Measurements from ENCODE around the gene HVCN1.
"Not testable (repeated sequence)": the region's sequence is repeated elsewhere in the genome, so short reads cannot be mapped to it uniquely, and the experiment has no call there.

HVCN1 gene

DNA sequence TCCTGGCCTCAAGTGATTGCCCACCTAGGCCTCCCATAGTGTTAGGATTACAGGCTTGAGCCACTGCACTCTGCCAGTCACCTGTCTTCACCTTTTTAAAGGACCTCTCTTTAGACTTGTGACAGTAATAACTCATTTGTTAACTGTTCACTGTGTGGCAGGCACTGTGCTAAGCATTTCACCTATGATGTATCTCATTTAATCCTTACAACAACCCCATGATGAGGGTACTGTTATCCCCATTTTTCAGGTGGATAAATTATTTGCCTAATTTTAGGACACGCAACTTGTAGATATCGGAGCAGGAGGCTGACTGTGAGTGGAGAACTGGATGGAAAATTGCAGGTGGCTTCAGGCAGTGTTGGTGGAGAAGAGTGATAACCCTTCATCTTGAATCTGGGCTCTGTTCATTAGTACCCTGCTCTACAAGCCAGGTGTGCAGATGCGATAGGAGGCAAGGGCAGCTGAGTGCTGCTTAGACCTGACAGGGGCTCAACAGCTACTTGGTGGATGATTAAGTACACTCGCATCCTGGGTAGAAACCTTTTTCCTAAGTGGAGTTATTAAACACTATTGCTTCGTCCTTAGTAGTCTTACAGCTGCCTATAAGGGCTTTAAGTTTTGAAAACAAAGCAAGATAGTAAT, 72.3 kb downstream of the HVCN1 start:
- DNase-seq (ENCODE audit: low read depth): no peak

- no peak for DNase-seq (ENCODE audit: low read depth)
These were observed 73.7 kb downstream of the HVCN1 start for GRCh38 chr12:110615171-110615570.

DNA sequence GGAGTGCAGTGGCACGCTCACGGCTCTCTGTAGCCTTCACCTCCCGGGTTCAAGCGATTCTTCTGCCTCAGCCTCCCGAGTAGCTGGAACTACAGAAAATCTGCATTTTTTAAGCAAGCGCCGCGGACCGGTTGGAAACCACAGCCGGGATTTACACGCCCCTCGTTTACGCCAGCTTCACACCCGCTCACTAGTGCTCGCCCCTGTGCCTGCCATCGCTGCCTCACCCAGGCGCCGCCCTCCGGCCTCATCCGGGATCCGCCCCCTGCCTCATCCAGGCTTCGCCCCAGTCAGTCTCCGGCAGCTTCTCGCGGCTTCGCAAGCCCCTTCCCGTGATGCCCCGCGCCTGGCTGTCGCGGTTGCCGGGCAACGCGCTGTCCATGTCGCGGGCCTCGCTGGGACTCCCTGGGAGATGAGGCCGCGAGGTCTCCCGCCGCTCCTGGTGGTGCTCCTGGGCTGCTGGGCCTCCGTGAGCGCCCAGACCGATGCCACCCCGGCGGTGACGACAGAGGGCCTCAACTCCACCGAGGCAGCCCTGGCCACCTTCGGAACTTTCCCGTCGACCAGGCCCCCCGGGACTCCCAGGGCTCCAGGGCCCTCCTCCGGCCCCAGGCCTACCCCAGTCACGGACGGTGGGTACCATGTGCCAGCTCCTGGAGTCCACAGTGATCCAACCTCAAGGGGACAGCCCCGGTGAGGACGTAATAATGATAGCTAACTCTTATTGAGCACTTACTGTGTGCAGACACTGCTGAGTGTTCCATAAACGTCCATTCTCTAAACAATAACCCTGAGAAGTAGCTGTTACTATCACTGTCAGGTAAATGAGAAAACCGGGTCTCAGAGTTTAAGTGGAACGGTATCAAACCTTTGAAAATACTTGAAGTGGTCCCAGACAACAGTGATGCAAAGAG, 74.9 kb downstream of the HVCN1 start, which contains the start of gene TCTN1:
TCTN1 (plus strand) TSS at position 359 of the 914 bp plus-strand sequence; CDS start at position 413, 54 bp downstream.
- peak; percentile 88 for DNase-seq (ENCODE audit: low read depth)

GRCh38 chr12:110613071-110613770, 75.7 kb downstream of the HVCN1 start:
- no peak for DNase-seq (ENCODE audit: low read depth)

GRCh38 chr12:110606253-110606611, 82.7 kb downstream of the HVCN1 start:
- DNase-seq (ENCODE audit: low read depth): no peak

DNA sequence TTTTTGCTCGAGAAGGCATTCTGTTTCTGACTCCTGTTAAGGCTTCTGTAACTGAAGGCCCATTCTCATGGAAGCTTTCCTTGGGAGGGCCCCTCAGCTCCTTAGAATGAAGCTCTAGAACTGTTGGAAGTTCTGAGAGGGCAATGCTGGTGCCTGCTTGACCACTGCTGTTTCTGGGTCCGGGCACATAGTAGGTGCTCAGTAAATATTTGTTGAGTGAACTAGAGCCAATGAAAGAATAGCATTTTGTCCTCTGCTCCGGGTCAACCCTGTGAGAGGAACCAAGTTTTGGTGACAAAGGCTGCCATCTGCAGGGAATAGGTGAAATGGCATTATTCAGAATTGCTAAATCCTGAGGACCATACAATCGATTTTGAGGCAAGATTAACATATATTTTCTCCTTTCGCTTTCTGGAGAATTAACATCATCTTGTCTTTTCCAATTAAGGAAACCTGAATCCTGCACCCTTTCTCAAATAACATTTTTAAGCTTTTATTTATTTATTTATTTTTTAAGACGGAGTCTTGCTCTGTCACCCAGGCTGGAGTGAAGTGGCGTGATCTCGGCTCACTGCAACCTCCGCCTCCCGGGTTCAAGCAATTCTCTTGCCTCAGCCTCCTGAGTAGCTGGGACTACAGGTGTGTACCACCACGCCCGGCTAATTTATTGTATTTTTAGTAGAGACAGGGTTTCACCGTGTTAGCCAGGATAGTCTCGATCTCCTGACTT, 86.7 kb downstream of the HVCN1 start:
- DNase-seq (ENCODE audit: low read depth): not testable (repeated sequence)

- DNase-seq (ENCODE audit: low read depth): peak; percentile 44
These were observed 88.7 kb downstream of the HVCN1 start for GRCh38 chr12:110600254-110600653.

GRCh38 chr12:110599334-110599733, 89.6 kb downstream of the HVCN1 start:
- no peak for DNase-seq (ENCODE audit: low read depth)

Data from fibroblast of the conjunctiva (primary cell).